Esophagus muscularis mucosa (tissue), 3 donors: ENCODE measurements around the gene PIK3CB.

Source experiments
- CTCF ChIP-seq, 3 experiments: fragments of 200-600 bp in 2 of 3; fragments of 450-650 bp in 1 of 3; sonication (generic) in 2 of 3; IDR thresholded peaks; one replicate each; pipeline ENCODE4 v1.5.1; 2017 to 2019; ENCODE audit warnings: antibody characterized with exemption in 3 of 3, mild to moderate bottlenecking in 2 of 3, moderate library complexity in 1 of 3
- POLR2AphosphoS5 ChIP-seq, 2 donors: sonication (generic); formaldehyde crosslinking; IDR thresholded peaks; one replicate each; pipeline ENCODE4 v1.6.1; 2017; ENCODE audit warnings: antibody characterized with exemption in 2 of 2

DNA sequence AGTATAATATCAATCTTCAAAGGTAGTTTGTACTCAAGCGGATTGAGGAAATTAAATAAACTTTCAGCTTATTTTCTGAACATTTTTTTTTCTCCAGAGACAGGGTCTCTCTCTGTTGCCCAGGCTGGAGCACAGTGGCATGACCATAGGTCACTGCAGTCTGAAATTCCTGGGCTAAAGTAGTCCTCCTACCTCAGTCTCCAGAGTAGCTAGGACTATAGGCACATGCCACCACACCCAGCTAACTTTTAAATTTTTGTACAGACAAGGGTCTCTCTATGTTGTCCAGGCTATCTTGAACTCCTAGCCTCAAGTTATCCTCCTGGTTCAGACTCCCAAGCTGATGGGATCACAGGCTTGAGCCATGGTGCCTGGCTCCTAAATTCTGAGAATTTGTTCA, 129.1 kb downstream of the PIK3CB start:
- TF ChIP-seq CTCF (IDR thresholded peaks at IDR 0.05): no peak
- no peak for TF ChIP-seq POLR2AphosphoS5 (IDR thresholded peaks at IDR 0.05)
